ENCODE data around the gene HAND1.
"Not testable (repeated sequence)": the region's sequence is repeated elsewhere in the genome, so short reads cannot be mapped to it uniquely, and the experiment has no call there.

The HAND1 gene

DNA sequence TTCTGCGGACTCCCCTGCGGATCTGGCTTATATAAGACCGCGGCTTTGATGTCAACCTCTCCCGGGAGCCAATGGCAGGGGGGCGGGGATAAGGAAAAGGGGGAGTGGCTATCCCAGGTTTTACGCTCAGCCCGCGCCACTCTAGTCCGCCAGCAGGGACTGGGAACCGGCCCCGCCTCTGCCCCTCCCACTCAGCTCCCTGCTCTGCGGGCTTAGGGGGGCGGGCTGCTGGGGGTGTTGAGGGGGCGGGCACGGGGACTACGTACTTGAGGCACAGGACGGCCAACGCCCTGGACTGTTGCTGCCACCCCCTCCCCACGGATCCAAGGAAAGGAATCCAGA lies at the start of gene HAND1:
TSS of gene HAND1 (minus strand) at position 4 of the 342 bp plus-strand sequence. CDS start 219 bp downstream, outside the sequence.
- DNase-seq: no peak

- DNase-seq: no peak
Measured at GRCh38 chr5:154526231-154527226, 48.5 kb upstream of the HAND1 start.

GRCh38 chr5:154524859-154525258 lies 46.8 kb upstream of the HAND1 start:
- no peak for DNase-seq

GRCh38 chr5:154524181-154524580 lies 46.2 kb upstream of the HAND1 start:
- no peak for DNase-seq

DNA sequence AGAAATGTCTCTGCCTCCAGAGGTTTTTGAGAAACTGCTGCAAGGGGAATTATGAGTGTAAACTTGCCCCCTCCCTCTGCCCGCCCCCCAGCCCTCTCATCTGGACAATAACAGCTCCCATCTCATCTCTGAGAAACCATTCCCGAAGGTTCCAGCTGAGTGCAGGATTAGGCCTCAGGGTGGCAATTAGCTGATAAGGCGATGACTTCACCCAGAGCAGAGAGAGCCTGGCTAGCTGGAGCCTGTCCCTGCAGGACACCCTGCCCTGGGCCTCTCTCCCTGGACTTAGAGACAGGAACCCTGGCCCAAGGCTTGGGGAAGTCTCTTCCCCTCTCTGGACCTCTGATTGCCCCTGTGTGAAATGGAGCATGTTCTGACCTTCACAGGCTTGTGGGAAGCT lies 45.7 kb upstream of the HAND1 start:
- no peak for DNase-seq

DNA sequence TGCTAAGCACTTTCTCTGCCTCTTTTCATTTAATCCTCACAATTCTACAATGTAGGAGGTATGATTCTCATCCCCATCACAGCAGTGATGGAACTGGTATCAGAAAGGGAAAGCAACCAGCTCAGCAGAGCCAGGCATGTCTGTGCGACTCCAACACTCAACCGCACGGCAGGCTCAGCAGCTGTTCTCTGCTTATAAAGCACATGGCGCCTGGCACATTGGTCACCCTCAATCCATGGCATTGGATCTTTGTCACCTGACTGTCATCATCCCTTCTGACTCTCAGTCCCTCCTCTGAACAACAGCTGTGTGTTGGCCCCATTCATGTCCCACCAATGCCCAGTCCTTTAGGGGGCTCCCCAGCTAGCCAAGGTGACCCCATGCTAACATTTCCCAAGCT lies 45.1 kb upstream of the HAND1 start:
- DNase-seq: no peak

DNA sequence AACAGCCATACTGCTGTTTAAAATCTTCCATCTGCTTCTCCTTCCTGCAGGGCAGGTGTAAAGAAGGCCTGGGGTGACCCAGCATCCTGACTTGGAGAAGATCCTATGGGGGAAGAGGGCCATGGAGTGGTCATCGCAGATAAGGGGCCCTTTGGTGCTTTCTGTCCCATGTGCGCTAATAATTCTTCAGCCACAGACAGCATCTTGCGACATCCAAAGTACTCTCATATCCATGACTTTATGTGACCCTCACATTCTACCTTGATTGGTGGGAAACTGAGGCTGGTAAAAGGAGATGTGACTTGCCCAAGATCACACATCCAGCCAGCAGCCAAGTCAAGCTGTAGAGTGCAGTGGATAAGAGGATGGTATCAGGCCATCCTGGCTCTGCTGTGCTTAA lies 44.3 kb upstream of the HAND1 start:
- no peak for DNase-seq

GRCh38 chr5:154521756-154522155 lies 43.7 kb upstream of the HAND1 start:
- no peak for DNase-seq

GRCh38 chr5:154520861-154521453 lies 42.9 kb upstream of the HAND1 start:
- peak; percentile 7 to 33 for DNase-seq

DNA sequence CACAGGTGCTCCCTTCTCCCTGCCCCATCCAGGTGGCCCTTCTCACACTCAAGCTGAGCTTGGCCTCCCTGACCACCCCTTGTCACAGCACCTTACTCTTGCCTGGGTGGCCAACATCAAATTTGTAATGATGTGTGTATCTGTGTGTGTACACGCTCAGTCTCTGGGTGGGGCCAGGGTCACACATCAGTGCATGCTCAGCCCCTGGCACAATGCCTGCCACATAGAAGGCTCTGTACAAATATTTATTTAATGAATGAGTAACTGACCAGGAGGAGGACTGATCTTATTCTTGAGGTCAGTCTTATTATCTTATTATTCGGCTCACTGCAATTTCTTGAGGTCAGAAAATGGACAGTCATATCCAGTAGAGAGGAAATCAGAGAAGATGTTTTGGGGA lies 41.3 kb upstream of the HAND1 start:
- DNase-seq: no peak

DNA sequence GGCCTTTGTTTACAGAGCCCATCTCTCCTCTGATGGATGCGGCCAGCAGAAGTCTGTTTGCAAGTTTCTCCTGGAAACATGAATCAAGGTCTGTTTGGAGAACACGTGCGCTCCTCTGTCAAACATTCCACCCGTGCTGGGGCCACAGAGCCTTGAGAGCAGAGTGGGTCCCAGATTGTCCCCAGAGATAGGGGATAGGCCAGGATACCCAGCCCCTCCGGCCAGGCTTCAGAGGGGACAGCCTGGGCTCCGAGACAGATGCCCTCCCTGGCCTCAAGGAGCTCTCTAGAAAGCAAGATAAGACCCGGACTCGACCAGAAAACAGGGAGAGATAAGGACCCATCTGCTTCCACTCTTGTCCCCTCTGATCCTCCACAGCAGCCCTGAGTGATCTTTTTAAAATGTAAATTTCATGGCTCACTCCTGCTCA lies 40.4 kb upstream of the HAND1 start:
- no peak for DNase-seq

- no peak for DNase-seq
Measured at GRCh38 chr5:154517810-154518437, 39.9 kb upstream of the HAND1 start.

DNA sequence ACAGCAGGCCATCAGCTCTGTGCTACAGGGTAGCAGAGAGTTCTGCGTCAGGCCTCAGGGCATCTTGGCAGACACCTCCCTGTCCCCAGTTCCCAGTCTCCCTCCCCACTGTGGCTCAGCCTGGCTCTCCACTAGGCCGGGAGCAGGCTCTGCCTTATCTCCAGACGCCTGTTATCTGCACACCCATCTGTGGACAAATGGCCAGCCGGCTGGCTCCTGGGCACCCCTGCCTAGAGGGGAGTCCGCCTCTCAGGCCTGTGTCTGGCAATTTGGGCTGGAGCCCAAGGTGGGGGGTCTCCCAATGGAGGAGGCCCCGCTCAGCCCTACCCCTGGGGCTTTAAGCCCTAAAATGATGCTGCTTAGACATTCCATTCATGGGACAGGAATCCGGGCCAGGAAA lies 39.2 kb upstream of the HAND1 start:
- DNase-seq: no peak

- no peak for DNase-seq
Measured at GRCh38 chr5:154516475-154516874, 38.4 kb upstream of the HAND1 start.

GRCh38 chr5:154515488-154515887 lies 37.5 kb upstream of the HAND1 start:
- DNase-seq: not testable (repeated sequence)

- no peak for DNase-seq
Measured at GRCh38 chr5:154514331-154514730, 36.3 kb upstream of the HAND1 start.

GRCh38 chr5:154513669-154514084 lies 35.6 kb upstream of the HAND1 start:
- DNase-seq: no peak

- DNase-seq: no peak
Measured at GRCh38 chr5:154511984-154512383, 34.0 kb upstream of the HAND1 start.

- no peak for DNase-seq
Measured at GRCh38 chr5:154509784-154510555, 31.9 kb upstream of the HAND1 start.

DNA sequence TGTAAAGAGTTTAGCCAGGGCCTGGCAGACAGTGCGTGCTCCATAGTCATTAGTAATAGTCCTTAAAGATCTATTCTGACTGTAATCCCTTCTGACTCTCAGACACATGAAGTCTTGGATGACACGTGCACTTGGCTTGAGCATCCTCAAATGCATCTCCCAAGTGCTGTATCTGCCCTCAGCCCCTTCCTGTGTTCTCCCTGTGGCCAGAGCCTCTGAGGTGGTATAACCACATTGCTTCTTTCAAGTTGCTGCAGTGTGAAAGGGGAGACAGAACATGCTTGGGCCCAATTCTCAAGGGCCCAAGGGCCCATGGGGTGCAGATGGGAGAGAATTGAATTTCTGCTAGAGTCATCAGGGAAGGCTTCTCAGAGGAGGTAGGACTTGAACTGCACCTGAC lies 30.1 kb upstream of the HAND1 start:
- no peak for DNase-seq

DNA sequence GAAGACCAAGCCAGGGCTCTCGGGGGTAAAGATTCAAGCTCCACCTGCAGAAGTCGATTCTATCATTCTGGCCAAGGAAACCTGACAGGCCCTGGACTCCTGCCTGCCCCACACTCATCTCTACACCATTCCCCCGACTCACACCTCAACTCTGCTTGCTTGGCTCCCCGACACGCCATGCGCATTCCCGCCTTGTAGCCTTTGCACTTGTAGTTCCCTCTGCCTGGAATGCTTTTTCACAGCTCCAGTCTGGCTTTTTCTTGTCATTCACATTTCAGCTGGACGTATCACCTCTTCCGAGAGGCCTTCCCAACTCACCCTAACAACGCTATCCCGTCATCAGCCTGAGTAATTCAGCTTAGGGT lies 28.7 kb upstream of the HAND1 start:
- DNase-seq: no peak

GRCh38 chr5:154506049-154506715 lies 28.2 kb upstream of the HAND1 start:
- DNase-seq: no peak

- no peak for DNase-seq
Measured at GRCh38 chr5:154505567-154505966, 27.5 kb upstream of the HAND1 start.
